ENCODE data around the gene TBC1D5. TPM values are rescaled to one million over a fixed set of nuclear protein-coding genes. Genes with fewer than 3 reads are reported as not detected.

TBC1D5 gene
- polyA plus RNA-seq, 2 of the 4 experiments (the other 2 are of a cell fraction) = 36.7 to 72.2 TPM

- no peak overlapping the region for H3K27ac ChIP-seq
- POLR2A ChIA-PET = no interaction called here
- H3K4me2 ChIP-seq = no peak overlapping the region
- ATAC-seq = no peak
- CTCF ChIA-PET = interaction anchor here (0.9 kb wide), 2 partner anchors 14 to 537 kb away, joined by 4 read pairs; no protein-coding TSS in a partner anchor
- no peak for DNase-seq (ENCODE audit: low read depth in 1 of 2, low spot score in 1 of 2)
- TF ChIP-seq MAZ (IDR thresholded peaks at IDR 0.05; ENCODE audit: borderline replicate concordance, low read depth, low read length) (no peak), EP300 (IDR thresholded peaks at IDR 0.05) (no peak), SREBF2 (IDR thresholded peaks at IDR 0.05) (no peak), NR3C1 (IDR thresholded peaks at IDR 0.05) (no peak), CHD2 (IDR thresholded peaks at IDR 0.05; ENCODE audit: low read length, partially characterized antibody) (no peak), SMC3 (IDR thresholded peaks at IDR 0.05) (no peak), JUN (IDR thresholded peaks at IDR 0.05) (no peak), BCL3 (IDR thresholded peaks at IDR 0.05) (no peak), POLR2A (IDR thresholded peaks at IDR 0.05; ENCODE audit: low read length) (no peak), EHMT2 (IDR thresholded peaks at IDR 0.05; ENCODE audit: low read depth) (no peak), HDAC2 (IDR thresholded peaks at IDR 0.05) (no peak), ZC3H11A (IDR thresholded peaks at IDR 0.05) (no peak), RCOR1 (IDR thresholded peaks at IDR 0.05; ENCODE audit: low read depth, low read length) (no peak), ZSCAN20 (CRISPR knock-in tag; IDR thresholded peaks at IDR 0.05) (no peak), HOXB5 (CRISPR knock-in tag; IDR thresholded peaks at IDR 0.05) (no peak), ESRRA (IDR thresholded peaks at IDR 0.05; ENCODE audit: borderline replicate concordance, low read length) (no peak)
- TF ChIP-seq, protein P1, sequence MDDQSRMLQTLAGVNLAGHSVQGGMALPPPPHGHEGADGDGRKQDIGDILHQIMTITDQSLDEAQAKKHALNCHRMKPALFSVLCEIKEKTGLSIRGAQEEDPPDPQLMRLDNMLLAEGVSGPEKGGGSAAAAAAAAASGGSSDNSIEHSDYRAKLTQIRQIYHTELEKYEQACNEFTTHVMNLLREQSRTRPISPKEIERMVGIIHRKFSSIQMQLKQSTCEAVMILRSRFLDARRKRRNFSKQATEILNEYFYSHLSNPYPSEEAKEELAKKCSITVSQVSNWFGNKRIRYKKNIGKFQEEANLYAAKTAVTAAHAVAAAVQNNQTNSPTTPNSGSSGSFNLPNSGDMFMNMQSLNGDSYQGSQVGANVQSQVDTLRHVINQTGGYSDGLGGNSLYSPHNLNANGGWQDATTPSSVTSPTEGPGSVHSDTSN (IDR thresholded peaks at IDR 0.05) = no peak
- TF ChIP-seq, protein P2, sequence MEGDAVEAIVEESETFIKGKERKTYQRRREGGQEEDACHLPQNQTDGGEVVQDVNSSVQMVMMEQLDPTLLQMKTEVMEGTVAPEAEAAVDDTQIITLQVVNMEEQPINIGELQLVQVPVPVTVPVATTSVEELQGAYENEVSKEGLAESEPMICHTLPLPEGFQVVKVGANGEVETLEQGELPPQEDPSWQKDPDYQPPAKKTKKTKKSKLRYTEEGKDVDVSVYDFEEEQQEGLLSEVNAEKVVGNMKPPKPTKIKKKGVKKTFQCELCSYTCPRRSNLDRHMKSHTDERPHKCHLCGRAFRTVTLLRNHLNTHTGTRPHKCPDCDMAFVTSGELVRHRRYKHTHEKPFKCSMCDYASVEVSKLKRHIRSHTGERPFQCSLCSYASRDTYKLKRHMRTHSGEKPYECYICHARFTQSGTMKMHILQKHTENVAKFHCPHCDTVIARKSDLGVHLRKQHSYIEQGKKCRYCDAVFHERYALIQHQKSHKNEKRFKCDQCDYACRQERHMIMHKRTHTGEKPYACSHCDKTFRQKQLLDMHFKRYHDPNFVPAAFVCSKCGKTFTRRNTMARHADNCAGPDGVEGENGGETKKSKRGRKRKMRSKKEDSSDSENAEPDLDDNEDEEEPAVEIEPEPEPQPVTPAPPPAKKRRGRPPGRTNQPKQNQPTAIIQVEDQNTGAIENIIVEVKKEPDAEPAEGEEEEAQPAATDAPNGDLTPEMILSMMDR (IDR thresholded peaks at IDR 0.05) = no peak
- TF ChIP-seq, protein P3, sequence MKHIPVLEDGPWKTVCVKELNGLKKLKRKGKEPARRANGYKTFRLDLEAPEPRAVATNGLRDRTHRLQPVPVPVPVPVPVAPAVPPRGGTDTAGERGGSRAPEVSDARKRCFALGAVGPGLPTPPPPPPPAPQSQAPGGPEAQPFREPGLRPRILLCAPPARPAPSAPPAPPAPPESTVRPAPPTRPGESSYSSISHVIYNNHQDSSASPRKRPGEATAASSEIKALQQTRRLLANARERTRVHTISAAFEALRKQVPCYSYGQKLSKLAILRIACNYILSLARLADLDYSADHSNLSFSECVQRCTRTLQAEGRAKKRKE (CRISPR knock-in tag; IDR thresholded peaks at IDR 0.05; ENCODE audit: low read depth) = no peak
- FAIRE-seq = no peak
- H3K9me3 ChIP-seq = no peaks in the 10 kb centered on the region
- H3K4me3 ChIP-seq = no peak overlapping the region
- H3K4me1 ChIP-seq = no peaks in the 10 kb centered on the region
- 62% methylated on average over 7 of the region's 7 CpGs for WGBS (ENCODE audit: missing lambda C conversion rate)
Observed at GRCh38 chr3:17138246-17139039, 604.0 kb downstream of the TBC1D5 start.

DNA sequence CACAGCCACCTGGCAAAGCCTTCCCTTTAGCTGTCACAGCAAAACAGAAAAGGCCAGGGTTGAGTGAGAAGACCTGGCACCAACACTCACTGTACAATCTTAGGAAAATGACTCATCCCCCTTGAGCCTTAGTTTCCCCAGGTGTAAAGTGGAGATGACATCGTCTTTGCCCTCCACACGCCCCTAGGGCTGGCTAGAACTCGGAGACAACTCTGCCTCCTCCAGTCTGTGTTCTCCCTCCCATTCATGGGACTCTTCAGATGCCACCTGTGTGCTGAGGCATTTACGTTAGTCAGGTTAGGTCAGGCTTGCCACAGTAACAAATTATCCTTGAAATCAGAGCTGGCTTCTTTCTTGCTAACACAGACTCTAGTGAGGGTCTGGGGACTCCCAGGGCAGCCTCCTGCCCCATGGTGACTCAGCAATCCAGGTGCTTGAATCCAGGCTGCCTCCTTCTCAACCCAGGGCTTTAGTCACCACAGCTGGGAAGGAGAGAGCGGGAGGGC lies 605.1 kb downstream of the TBC1D5 start:
- ATAC-seq (no peak), FAIRE-seq (no peak), DNase-seq (ENCODE audit: low read depth in 1 of 2, low spot score in 1 of 2) (no peak)
- Histone ChIP-seq H3K4me2 (no peak overlapping the region), H3K4me1 (no peaks in the 10 kb centered on the region), H3K9me3 (no peaks in the 10 kb centered on the region), H3K4me3 (no peak overlapping the region), H3K27ac (no peak overlapping the region)
- WGBS (ENCODE audit: missing lambda C conversion rate) = 54% methylated on average over 5 of the region's 5 CpGs
- TF ChIP-seq RFX5 (IDR thresholded peaks at IDR 0.05) (no peak), JUN (IDR thresholded peaks at IDR 0.05) (no peak), HOXB13 (CRISPR knock-in tag; IDR thresholded peaks at IDR 0.05; ENCODE audit: low read depth) (no peak), JUNB (IDR thresholded peaks at IDR 0.05) (no peak), FOSL2 (IDR thresholded peaks at IDR 0.05) (no peak), FOSL2 (CRISPR knock-in tag; IDR thresholded peaks at IDR 0.05) (no peak), RARB (CRISPR knock-in tag; IDR thresholded peaks at IDR 0.05) (no peak), MAFK (IDR thresholded peaks at IDR 0.05; ENCODE audit: partially characterized antibody) (no peak), EHF (CRISPR knock-in tag; IDR thresholded peaks at IDR 0.05) (no peak), RAD21 (conservative IDR thresholded peaks at IDR 0.05 in 1 of 2, IDR thresholded peaks at IDR 0.05 in 1 of 2) (no peak)
- CTCF ChIA-PET = no interaction called here
- POLR2A ChIA-PET = no interaction called here

Data from A549 (cell line).